GM21723 (cell line): Measurements from ENCODE around the gene TIPARP.
"Not testable (repeated sequence)": the region's sequence is repeated elsewhere in the genome, so short reads cannot be mapped to it uniquely, and the experiment has no call there.

ENCODE experiments used
- ATAC-seq: cut with Tn5 transposase; IDR thresholded peaks from one replicate; pipeline ENCODE4 v1.9.1; 2021; ENCODE audit warnings: mild to moderate bottlenecking, moderate library complexity; ENCODE audit not compliant: unreplicated experiment

TIPARP gene

DNA sequence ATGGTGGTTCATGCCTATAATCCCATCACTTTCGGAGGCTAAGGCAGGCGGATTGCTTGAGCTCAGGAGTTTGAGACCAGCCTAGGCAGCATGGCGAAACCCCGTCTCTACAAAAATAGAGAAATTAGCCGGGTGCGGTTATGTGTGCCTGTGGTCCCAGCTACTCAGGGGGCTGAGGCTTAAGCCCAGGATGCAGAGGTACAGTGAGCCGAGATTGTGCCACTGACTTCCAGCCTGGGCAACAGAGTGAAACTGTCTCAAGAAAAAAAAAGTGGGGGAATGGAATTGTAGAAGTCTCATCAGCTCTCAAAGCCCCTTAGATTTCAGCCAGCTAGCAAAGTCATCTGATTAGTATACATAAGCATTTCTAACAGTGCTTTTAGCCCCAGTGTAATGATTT is 33.2 kb downstream of the TIPARP start:
- ATAC-seq = no peak

DNA sequence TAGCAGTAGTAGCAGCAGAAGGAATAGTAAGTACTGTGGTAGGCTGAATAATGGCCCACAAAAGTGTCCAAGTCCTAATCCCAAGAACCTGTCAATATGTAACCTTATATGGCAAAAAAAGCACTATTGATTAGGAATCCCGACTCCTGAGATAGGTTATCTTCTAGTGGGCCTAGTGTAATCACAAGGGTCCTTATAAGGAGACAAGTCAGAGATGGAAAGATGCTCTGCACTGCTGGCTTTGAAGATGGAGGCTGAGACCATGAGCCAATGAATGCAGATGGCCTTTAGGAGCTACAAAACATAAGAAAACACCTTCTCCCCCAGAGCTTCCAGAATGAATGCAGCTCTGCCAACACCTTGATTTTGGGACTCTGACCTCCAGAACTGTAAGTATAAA is 36.0 kb downstream of the TIPARP start:
- no peak for ATAC-seq

DNA sequence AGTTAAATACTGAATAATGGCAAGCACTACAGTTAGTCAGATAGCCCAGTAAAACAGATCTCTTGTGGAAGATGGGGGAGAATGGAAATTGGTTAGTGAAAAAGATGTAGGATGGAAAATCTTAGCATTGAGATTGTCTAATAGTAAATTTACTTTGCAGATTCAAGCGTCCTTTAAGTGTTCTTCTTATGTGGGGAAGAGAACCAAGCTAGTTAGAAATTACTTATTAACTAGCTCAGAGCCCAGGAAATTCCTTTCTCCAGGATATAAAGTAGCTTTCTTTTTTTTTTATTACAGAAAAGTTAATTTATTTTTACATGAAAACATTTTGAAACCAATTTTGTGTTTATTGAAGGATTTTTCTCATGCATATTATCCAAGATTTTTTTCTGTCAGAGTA is 36.7 kb downstream of the TIPARP start:
- no peak for ATAC-seq

DNA sequence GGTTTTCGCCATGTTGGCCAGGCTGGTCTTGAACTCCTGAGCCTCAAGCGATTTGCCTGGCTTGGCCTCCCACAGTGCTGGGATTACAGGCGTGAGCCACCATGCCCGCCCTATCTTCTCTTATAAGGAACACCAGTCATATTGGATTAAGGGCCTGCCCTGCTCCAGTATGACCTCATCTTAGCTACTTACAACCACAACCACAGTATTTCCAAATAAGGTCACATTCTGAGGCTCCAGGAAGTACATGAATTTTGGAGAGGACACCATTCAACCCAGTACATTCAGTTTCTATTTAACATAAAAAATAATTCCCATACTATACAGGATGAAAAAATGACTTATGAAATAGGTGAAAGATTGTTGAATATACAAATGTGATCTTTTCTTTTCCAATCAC is 37.6 kb downstream of the TIPARP start:
- peak; percentile 70 for ATAC-seq

DNA sequence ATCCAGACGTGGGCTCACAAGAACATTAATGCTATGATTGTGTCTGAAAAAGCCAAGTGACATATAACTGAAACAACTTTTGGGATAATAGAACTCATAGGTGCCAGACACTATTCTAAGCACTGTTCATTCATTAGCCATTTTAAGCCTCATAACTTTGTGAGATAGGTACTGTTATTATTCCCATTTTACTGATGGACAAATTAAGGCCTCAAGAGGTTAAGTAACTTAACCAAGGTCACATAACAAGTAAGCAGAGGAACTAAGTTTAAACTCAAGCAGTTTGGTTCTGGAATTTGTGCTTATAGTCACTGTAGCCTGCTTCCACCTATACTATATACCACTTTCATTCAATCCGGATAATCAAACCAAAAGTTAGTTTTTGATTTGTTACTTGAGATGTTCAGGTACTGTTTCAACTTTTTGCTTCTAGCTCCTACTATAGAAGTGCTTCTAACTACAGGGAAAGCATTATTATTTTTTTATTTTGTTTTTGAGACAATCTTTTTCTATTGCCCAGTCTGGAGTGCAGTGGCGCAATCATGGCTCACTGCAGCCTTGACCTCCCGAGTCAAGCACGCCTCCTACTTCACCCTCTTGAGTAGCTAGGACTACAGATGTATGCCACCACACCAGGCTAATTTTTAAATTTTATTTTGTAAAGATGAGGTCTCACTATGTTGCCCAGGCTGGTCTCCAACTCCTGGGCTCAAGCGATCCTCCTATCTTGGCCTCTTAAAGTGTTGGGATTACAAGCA is 41.9 kb downstream of the TIPARP start:
- ATAC-seq = no peak

DNA sequence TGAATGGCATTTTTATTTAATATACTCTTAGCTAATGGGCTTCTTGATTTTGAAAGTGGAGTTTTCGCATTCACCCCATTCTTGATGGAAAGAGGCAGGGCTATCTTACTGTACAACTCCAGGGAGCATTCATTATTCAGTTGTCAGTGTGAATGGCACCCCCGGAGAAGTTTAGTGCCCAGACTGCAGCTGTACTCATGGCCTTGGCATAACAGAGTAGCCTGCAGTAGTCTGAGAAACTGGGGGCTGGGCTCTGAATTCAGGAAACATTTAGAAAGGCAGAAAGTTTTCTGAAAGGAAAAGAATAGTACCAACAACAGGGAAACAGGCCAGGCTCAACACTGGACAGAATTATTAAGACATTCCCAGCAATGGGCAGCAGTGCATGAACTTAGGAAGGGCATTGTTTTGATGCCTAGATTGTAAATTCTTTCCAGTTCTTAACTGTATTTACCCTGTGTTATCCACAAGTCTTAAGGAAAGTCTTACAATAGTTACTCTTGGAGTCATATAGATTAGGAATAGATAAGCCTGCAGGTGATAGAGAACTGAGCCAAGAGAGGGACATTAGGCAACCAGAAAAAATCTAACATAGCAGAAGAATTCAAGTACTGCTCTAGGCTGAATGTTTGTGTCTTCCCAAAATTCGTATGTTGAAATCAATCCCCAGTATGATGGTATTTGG is 44.4 kb downstream of the TIPARP start:
- ATAC-seq = no peak

DNA sequence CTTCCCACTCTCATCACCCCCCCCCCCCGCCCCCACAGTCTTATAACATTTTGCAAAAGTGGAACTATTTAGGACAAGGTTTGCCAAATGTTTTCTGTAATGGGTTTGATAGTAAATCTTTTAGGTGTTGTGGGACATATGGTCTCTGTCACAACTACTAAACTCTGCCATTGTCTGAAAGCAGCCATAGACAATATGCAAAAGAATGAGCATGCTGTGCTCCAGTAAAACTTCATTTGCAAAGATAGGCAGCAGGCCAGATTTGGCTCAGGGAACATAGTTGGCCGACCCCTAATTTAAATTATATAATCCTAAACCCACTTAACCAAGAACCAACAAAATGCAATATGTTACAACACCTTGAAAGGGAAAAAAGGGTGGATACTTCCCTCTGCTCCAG is 46.4 kb downstream of the TIPARP start:
- no peak for ATAC-seq

DNA sequence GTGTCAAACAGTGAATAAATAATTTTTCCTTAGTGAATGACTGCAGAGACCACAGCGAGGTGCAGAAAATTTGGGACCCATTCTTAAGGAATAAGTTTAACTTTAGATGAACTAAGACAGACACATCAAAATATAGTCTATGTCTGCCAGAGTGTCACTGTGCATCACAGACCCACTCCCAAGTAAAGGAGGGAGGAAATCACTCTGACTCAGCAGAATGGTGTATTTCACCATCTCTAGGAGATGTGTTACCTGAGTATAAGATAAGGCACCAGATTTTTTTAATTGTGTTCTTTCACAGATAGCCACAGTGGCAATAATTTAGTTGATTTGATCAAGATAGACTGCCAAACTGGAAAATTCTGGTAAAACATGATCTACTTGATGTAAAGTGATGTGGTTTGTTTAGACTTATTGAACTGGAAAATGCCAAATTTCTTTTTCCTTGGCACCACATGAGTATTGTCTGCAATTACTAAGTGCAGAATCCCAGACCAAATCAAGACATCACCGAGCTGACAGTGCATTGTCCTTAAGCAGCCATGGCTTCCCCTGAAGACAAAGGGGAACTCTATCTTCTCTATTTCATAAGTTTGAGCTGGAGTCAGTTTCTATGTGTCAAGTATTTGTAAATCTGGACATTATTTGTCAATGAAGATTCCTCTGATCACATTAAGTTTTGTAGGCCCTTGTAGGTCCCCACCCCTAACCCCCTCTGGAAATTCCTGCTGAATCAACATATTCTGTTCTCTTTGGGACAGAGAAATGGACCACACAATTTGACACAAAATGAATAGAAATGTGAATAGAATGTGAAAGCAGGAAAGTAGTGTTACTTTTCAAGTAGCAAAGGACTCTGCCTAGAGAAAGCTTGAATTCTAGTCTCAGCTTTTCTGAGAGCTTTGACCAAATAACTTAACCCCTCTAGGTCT is 47.6 kb downstream of the TIPARP start:
- no peak for ATAC-seq

DNA sequence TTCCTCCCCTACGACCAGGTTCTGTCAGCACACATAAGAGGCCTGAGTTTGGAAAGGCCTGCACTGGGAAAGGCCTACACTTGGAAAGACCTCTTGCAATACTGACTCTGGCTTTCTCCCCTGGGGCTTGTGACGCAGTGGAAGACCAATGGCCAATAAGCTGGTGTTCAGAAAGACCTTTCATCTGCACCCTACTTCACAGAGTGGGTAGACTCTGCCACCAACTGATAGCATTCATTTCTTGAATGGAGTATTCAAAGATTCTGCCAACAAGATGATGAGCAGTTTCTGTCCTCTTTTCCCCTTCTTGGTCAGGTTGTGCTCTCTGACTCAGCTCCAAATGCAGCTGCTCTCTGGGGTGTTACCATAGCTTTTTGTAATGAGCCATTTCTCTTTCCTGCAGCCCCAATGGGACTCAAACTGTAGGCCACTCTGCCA is 48.8 kb downstream of the TIPARP start:
- no peak for ATAC-seq

DNA sequence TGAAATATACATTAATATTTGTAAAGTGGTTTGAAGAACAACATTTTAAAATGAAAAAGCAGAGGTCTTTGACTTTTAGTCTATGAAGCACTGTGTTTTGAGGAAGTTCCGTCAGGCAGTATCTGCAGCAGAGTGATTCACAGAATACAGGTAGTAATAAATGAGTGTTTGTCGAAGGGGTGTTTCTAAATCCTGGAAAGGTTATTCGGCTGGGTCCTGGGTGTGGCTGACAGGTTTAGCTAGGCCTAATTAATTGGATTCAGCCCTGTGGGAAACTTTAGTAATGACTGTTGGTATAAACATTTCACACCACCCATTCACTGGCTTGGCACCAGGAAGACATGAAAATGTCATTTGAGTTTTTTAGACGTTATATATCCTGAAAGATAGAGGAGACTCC is 51.3 kb downstream of the TIPARP start:
- no peak for ATAC-seq

DNA sequence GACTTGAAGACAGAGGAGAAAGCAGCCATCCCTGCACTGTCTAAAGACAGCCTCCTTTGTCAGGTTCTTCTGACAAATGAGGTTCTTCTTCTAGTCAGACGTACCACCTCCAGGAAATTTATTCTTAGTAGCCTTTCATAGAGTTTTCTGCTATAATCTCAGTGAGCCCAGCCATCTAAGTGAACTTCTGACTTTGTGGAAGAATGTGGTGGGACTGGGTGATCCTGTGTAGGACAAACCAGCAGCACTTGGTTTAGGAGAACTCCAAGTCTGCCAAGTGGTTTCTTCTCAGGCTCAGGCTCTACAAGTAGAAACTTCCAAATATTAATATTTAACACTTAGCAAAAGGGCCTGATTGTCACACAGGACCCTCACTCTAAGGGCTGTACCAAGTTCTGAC is 52.1 kb downstream of the TIPARP start:
- no peak for ATAC-seq

DNA sequence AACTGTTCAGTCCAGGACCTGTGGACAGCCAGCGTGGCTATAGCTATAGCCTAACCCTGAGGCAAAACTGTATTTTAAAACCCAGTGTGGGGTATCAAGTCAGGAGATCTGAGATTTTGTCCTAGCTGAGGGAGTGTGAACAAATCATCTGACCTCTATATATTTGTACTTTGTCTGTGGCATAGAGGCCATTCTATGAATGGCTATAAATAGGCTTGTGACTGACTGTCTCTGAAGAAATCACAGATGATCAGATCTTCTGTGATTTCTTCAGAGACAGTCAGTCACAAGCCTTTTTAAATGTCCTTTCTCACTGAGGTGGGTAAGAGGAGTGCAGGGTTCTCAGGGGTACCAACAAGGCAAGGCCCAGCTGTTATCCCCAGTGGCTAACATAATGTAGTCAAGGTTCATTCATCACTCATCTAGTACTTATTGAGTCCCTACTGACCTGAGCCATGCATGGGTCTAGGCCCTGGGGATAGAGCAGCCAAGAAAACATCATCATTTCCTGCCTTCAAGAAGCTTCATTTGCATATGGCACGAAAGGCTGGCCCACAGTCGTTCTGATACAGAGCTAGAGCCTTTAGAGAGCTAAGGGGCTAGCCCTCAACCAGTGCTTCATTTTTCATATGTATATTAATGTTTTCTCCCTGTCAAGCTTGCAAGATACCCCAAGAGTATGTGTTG is 53.3 kb downstream of the TIPARP start:
- ATAC-seq = peak; percentile 80

DNA sequence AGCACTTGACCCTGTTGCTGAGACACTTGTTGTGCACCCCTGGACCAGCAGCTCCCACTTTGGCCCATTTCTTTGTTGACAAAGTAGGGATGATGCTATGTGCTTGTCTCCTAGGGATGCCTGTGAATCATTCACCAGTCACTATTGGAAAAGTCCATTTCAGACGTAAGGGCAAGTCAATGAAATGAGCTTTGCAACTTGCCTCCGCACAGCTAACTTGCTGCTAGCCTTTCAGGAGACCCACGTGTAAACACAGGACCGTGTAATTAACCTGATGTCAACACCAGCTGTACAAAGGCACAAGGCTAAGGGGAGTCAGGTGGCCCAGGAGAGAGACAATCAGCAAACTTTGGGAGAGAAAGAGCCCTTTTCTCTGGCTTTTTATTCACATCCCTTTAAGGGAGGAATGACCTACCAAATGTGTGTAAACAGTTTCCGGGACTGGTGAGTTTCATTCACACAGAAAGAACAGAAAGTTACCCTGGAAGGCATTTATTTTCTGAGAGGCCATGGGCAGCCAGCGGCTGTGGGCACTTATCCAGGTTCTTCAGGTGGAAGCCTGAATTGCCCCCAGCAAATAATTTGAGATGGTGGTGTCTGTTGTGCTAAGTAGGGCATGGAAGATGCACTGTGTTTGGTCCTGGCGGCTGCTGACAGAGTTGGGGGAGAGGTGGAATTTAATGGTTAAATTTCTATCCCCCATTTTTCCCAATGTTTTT is 54.0 kb downstream of the TIPARP start:
- ATAC-seq = no peak

DNA sequence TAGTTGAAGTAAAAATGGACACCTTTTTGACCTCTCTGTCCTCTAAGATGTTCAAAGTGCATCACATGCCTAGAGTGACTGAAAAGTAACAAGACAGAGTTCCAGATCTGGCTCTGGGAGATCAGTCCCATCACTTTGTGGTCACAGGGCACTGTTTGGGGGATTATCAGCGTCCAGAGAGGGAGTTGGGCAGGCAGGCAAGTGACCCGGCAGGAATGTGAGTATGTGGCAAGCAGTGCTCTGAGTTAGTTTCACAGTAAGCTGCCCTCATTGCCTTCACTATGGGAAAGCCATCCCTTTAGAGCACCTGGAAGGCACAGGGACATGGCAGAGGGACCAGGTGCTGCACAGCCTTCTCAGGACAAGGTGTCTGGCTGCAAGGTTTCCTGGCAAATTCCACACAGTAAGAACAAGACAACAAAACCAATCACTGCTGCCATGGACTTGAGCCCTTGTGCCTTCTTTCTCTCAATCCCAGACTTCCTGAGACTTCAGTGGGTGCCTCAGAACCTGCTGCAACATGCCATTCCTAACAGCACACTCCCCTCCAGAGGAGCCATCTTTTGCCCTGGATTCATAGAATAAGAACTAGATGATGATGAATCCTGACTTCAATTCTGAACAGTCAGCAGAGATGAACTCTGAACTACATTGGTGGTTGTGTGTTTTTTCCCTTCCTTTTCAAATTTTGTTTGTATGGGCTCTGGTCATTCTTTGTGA is 55.2 kb downstream of the TIPARP start:
- ATAC-seq = no peak

DNA sequence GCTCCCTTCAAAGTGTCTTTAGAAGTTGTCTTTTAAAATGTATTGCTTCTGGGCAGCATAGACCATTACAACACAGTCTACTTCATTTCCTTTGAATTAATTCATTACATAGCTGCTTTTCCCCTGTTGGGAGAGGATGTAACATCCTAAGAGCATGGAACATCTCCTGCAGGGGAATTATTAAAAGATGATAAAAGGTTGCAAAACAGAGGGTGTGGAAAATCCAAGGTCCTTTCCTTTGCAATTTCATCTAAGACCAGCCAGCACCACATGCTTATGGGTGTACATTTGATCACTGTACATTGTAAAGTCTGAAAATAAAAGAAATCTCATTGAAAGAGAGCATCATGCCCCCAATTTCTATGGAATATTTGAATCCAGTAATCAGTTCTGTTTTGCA is 57.4 kb downstream of the TIPARP start:
- no peak for ATAC-seq

DNA sequence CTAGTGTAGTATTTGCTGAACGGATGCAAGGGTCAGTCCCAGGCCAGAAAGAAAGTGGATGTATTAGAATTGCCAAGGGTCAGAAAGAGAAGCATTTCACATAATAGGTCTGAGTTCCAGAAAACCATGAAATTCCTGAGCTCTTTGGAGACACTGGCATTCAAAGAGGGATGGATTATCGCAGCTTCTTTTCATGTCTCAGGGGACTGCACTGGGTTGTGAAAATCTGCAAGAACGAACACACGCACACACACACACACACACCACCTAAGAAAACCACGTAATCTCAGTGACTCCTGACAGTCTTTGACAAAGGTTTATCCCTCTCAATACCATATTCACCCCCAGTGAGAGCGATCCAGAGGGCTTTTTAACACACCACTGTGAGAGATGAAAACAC is 57.9 kb downstream of the TIPARP start:
- no peak for ATAC-seq

DNA sequence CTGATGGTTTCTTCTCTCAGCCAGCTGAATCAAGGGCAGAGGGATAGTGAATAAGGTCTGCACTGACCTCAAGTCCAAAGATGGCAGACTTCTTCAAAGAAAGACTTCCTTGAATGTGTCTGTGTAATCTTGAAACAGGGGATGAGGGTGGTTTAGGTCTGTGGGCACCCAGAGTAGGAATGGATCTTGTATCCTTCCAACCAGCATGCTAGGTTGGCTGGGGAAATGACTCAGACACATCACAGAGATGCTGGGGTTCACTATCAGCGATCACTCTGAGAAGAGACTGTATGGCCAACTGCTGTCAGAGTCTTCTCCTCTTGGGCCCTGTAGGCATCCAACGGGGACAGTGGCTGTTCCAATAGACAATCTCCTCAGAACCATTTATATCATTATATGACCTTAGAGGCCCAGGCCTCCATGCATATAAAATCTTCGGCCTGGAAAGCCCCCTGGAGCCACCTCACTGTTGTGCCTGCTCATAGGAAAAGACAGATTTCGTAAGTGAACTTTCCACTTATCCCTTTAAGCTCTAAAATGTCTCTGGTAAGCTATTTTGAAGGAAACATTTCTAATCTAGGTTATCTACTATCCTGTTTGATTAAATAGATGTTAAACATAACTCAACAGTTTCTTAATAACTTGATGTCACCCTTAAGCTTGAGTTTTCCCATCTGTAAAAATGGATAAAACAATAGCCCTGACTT is 58.5 kb downstream of the TIPARP start:
- no peak for ATAC-seq

DNA sequence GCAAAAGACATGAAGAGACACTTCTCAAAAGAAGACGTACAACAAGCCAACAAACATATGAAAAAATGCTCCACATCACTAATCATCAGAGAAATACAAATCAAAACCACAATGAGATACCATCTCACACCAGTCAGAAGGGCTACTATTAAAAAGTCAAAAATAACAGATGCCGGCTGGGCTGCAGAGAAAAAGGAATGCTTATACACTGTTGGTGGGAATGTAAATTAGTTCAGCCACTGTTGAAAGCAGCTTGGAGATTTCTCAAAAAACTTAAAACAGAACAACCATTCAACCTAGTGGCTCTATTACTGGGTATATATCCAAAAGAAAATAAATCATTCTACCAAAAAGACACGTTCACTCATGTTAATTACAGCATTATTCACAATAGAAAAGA is 60.3 kb downstream of the TIPARP start:
- ATAC-seq = not testable (repeated sequence)

DNA sequence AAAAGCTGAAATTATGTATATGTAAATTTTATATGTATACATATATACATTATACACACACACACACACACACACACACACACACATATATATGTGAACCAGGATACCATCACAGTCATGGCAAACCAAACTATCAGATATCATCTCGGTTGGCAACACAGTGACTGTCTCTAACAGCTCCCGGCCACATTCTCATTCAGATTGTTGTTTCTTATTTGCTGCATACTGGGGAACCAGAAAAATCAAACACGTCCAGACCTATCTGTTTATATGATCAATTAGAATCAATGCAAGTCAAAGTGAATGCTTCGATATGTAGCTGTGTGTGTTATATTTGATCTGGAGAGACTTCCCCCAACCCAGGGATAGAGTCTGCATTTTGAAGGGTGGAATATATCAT is 61.1 kb downstream of the TIPARP start:
- ATAC-seq = no peak
